ENCODE results near the gene ZNF282. TPM values are rescaled to one million over a fixed set of nuclear protein-coding genes. Genes with fewer than 3 reads are reported as not detected.
A peak's percentile ranks its signal among the peaks of the same experiment; 100 is the strongest.

The ZNF282 gene
- total and polyA plus RNA-seq, 12 donors: 6.7 to 19.9 (median 12.3) TPM

GRCh38 chr7:149238051-149238450, 42.7 kb downstream of the ZNF282 start:
- intact Hi-C loops (cut with DNase I): loop anchor here in 2 of 10 donors (2.0 to 5.0 kb wide), 2 partner anchors 41 to 43 kb away; partner anchors contain the start of gene ZNF282 (in 2 of the 2)
- no peaks in the 10 kb centered on the region for H3K36me3 ChIP-seq
- H3K9me3 ChIP-seq: peaks cover 0 to 9% (median 4%) of the 10 kb centered on the region in 11 donors
- ATAC-seq: no peak
- H3K4me3 ChIP-seq: no peak overlapping the region
- 80% methylated on average over 3 of the region's 3 CpGs for WGBS, 2 donors
- no peak for DNase-seq
- TF ChIP-seq CTCF (IDR thresholded peaks at IDR 0.05): no peak
- no peak overlapping the region for H3K27ac ChIP-seq
- peaks cover 7 to 26% (median 19%) of the 10 kb centered on the region in 9 donors for H3K4me1 ChIP-seq
- H3K27me3 ChIP-seq: peaks cover 0 to 11% (median 0%) of the 10 kb centered on the region in 7 donors

- WGBS, 2 donors: 0 to 1% methylated on average over 64 of the region's 64 CpGs
- no peaks in the 10 kb centered on the region for H3K36me3 ChIP-seq
- peaks cover 7 to 26% (median 19%) of the 10 kb centered on the region in 9 donors for H3K4me1 ChIP-seq
- DNase-seq (peak; percentile 89 to 90), ATAC-seq (peak; percentile 99 to 100 (median 100))
- peak; percentile 75 to 93 (median 87) for TF ChIP-seq CTCF (IDR thresholded peaks at IDR 0.05)
- intact Hi-C loops (cut with DNase I): loop anchor here in 3 of 10 donors (1.0 to 5.0 kb wide), 3 partner anchors 42 to 45 kb away; partner anchors contain the start of gene ZNF282 (in 3 of the 3)
- peaks cover 0 to 4% (median 0%) of the 10 kb centered on the region in 7 donors for H3K27me3 ChIP-seq
- H3K27ac ChIP-seq: peak within 1 kb of the TSS in 9 of 10 donors; percentile 47 to 81 (median 76)
- peak within 1 kb of the TSS; percentile 63 to 100 (median 94) for H3K4me3 ChIP-seq
- H3K9me3 ChIP-seq: peaks cover 0 to 15% (median 4%) of the 10 kb centered on the region in 11 donors
Measured at GRCh38 chr7:149239345-149240143, 44.2 kb downstream of the ZNF282 start, which contains the start of gene ZNF212. Gene ZNF212 (plus strand): TSS chr7:149239651. CDS start chr7:149239779, 128 bp downstream.

- ATAC-seq (no peak), DNase-seq (no peak)
- H3K27me3 ChIP-seq: peaks cover 0 to 4% (median 0%) of the 10 kb centered on the region in 7 donors
- intact Hi-C loops (cut with DNase I): no loop called here
- no peak overlapping the region for H3K27ac ChIP-seq
- H3K4me3 ChIP-seq: peak overlapping the region in 9 of 10 donors; percentile 63 to 100 (median 94)
- H3K36me3 ChIP-seq: no peaks in the 10 kb centered on the region
- no peak for TF ChIP-seq CTCF (IDR thresholded peaks at IDR 0.05)
- peaks cover 7 to 26% (median 19%) of the 10 kb centered on the region in 9 donors for H3K4me1 ChIP-seq
- 77 to 81% methylated on average over 5 of the region's 5 CpGs for WGBS, 2 donors
- H3K9me3 ChIP-seq: peaks cover 0 to 15% (median 4%) of the 10 kb centered on the region in 11 donors
Measured at GRCh38 chr7:149240637-149241036, 45.3 kb downstream of the ZNF282 start.

- H3K4me3 ChIP-seq: no peak overlapping the region
- intact Hi-C loops (cut with DNase I): no loop called here
Measured at GRCh38 chr7:149241696-149242095, 46.4 kb downstream of the ZNF282 start.

More at GRCh38 chr7:149241696-149242095, 46.4 kb downstream of the ZNF282 start:
- Histone ChIP-seq H3K27ac (no peak overlapping the region), H3K9me3 (peaks cover 0 to 15% (median 4%) of the 10 kb centered on the region in 11 donors), H3K27me3 (no peaks in the 10 kb centered on the region), H3K36me3 (no peaks in the 10 kb centered on the region), H3K4me1 (peaks cover 7 to 26% (median 19%) of the 10 kb centered on the region in 9 donors)
- DNase-seq: no peak
- 95 to 96% methylated on average over 5 of the region's 5 CpGs for WGBS, 2 donors
- TF ChIP-seq CTCF (IDR thresholded peaks at IDR 0.05): no peak
- no peak for ATAC-seq
